AG09319 (cell line): Measurements from ENCODE around the gene COL13A1.

Source experiments
- DNase-seq: peaks from one replicate; pipeline ENCODE4 v3.0.0-alpha.2; 2010; ENCODE audit warnings: low read depth; ENCODE audit errors: extremely low read depth
- TF ChIP-seq, protein P1 (sequence below): IDR thresholded peaks from 2 replicates; pipeline ENCODE4 v1.5.1; 2011; ENCODE audit warnings: low read depth, mild to moderate bottlenecking, inconsistent platforms, low read length, moderate library complexity

Gene COL13A1

GRCh38 chr10:69893271-69893900, 91.7 kb downstream of the COL13A1 start:
- no peak for DNase-seq
- TF ChIP-seq, protein P1, sequence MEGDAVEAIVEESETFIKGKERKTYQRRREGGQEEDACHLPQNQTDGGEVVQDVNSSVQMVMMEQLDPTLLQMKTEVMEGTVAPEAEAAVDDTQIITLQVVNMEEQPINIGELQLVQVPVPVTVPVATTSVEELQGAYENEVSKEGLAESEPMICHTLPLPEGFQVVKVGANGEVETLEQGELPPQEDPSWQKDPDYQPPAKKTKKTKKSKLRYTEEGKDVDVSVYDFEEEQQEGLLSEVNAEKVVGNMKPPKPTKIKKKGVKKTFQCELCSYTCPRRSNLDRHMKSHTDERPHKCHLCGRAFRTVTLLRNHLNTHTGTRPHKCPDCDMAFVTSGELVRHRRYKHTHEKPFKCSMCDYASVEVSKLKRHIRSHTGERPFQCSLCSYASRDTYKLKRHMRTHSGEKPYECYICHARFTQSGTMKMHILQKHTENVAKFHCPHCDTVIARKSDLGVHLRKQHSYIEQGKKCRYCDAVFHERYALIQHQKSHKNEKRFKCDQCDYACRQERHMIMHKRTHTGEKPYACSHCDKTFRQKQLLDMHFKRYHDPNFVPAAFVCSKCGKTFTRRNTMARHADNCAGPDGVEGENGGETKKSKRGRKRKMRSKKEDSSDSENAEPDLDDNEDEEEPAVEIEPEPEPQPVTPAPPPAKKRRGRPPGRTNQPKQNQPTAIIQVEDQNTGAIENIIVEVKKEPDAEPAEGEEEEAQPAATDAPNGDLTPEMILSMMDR = no peak

- TF ChIP-seq, protein P1 = no peak
- DNase-seq = no peak
These were observed 92.5 kb downstream of the COL13A1 start for GRCh38 chr10:69894156-69894555.

- TF ChIP-seq, protein P1 = no peak
- peak; percentile 49 for DNase-seq
These were observed 94.1 kb downstream of the COL13A1 start for GRCh38 chr10:69895759-69896158.

DNA sequence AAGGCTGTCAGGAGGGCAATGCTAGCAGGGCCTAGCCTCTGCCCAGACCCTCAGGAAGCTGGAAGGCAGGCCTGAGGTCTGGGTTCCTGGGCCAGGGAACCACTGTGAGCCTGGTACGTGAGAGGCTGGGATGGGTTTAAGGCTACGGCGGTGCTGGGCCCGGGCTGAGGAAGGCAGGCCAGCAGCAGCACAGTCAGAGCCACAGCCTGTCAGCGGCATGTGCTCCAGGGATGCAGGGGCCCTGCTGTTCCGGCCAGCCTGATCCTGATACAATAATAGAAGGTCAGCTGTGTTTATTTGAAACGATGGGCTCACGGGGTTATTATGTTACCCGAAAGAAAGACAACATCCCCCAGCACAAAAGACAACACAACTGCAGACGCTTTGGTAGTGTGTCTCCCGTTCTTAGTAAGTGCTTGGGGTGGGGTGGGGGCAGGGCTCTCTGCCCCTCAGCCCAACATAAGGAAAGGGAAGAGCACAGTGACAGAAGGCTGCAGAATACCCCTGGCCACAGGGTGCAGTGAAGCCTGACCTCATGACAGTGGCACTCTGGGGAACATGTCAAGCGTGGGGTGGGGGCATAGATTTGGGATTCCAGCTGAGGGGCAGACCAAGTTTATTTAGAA, 95.0 kb downstream of the COL13A1 start:
- no peak for DNase-seq
- TF ChIP-seq, protein P1 = no peak

DNA sequence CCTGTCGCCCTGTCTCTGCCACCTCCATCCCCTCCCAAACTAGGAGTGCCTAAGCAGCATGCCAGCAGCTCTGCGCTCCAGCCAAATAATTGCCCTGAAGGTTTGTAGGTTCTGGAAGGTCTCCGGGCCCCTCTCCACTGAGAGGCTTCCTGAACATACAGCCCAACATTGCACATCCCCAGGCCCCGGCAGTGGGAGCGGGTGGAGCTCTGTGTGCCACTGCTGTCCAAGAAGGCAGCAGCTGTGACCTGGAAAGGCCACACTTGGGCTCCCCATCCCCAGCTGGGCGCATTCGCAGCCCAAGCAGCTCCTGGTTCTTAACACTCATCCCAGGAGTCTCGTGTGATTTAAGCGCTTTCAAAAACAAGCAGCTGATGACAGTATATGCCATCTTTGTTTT, 95.7 kb downstream of the COL13A1 start:
- TF ChIP-seq, protein P1 = no peak
- no peak for DNase-seq

- TF ChIP-seq, protein P1 = no peak
- DNase-seq = no peak
These were observed 96.3 kb downstream of the COL13A1 start for GRCh38 chr10:69897999-69898398.

GRCh38 chr10:69898524-69898923, 96.8 kb downstream of the COL13A1 start:
- DNase-seq = no peak
- TF ChIP-seq, protein P1 = no peak
